HG03520 (cell line): ENCODE measurements around the gene ATP2C2.

Source experiments
- ATAC-seq: cut with Tn5 transposase; IDR thresholded peaks from one replicate; pipeline ENCODE4 v1.9.1; 2021; ENCODE audit warnings: mild to moderate bottlenecking, moderate library complexity; ENCODE audit not compliant: unreplicated experiment

ATP2C2 gene

DNA sequence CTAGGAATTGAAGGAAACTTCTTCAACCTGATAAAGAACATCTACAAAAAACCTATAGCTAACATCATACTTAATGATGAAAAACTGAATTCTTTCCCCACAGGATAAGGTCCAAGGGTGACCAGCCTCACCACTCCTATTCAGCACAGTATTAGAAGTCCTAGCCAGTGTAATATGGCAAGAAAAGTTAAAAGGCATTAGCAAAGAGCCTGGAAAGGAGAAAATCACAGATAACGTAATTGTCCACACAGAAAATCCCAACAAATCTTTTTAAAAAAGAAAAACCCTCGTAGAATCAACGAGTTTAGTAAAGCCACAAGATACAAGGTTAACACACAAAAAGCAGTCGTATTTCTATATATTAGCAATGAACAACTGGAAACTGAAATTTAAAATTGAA is 98.4 kb downstream of the ATP2C2 start:
- no peak for ATAC-seq

DNA sequence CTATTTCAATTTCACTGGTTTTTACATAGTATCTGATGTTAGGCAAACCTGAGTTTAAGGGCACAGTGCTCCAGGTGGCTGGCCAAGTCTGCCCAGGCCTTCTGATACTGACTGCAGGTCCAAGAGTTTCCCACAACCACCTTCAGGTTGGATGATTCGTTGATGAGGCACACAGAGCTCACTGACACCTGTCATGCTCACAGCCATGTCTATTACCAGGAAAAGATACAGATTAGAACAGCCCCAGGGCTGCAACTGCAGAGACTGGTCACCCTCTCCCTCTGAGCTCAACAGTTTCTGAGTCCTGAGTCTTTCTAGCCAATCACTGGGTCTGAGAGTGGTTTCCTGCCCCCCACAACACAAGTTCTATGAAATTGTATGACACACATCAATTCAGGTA is 98.9 kb downstream of the ATP2C2 start:
- ATAC-seq, result no peak

DNA sequence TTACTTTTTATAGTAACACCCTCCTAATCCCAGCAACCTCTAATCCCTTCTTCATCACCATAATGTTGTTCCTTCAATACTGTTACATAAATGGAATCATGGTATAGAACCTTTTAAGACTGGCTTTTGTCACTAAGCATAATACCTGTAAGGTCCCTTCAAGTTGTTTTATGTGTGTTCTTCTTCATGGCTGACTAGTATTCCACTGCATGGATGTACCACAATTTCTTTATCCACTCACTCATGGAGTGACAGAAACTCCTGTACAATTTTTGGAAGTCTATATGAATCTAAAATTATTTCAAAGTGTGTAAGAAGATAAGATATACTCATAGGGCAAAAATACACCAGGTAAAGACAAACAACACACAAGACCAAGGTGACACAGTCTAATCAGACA is 99.4 kb downstream of the ATP2C2 start:
- no peak for ATAC-seq

- ATAC-seq, result no peak
These were observed 103.0 kb downstream of the ATP2C2 start for GRCh38 chr16:84471316-84471715.

- no peak for ATAC-seq
These were observed 103.6 kb downstream of the ATP2C2 start for GRCh38 chr16:84471966-84472365.

GRCh38 chr16:84475643-84476240 is 107.4 kb downstream of the ATP2C2 start:
- ATAC-seq, result no peak

GRCh38 chr16:84476401-84476800 is 108.1 kb downstream of the ATP2C2 start:
- no peak for ATAC-seq

DNA sequence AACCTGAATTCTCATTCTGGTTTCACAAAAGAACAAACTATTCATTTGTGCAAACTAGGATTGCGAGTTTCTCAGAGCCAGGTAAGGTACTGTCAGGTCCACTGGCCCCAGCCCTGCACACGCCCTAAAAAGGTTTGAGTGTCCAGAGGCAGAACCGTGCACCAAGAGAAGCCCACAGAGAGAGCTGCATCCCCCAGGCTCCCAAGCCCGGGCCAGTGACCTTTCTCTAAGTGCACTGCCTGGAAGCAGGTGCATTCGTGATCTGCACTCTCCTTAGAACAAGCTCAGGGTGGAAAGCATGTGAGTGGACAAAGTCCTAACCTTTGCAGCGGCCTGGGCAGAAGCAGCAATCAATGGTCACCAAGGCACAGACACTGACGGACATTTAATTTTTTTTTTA is 109.3 kb downstream of the ATP2C2 start:
- ATAC-seq, result no peak

GRCh38 chr16:84478172-84478947 is 110.0 kb downstream of the ATP2C2 start:
- ATAC-seq, result no peak

GRCh38 chr16:84479716-84480450 is 111.5 kb downstream of the ATP2C2 start:
- no peak for ATAC-seq

GRCh38 chr16:84481051-84481735 is 112.9 kb downstream of the ATP2C2 start:
- ATAC-seq, result no peak

DNA sequence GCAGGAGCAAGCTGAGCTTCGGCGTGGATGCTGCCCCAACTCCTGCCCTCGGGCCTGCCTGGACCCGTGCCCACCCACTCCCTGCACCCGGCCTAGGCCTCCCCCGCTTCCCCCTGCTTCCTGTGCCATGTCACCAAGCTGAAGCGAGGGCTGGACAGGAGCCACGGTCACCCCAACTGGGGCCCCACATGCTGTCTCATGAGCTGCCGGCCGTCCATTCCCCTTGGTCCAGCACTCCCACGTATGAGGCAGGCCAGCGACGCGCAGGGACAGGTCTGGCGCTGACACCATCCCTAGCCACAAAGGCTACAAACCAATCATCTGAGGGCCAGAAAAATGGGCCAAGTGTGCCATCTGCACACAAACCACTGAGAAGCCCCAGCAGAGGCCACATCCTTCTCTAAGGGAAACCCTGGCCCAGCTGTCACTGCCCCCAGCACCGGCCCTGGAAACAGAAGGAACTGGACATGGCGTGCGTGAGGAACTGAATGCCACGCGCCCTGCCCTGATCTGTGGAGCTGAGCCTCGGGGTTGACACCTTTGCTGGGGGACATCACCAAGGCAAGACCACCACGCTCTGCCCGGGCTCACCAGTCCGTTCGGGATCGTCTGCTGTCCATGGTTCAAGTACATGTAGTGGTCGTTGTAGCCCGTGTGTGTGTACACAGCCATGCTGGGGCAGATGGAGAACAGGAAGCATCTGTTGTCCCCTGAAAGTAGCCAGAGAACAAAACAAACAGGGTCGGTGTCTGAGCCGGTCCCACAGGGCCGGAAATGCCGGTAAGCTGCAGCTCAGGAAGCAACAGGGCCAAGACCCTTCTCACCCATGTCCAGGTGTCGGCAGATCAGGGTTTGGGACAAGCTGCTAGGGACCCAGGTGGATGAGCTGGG is 113.9 kb downstream of the ATP2C2 start:
- no peak for ATAC-seq

DNA sequence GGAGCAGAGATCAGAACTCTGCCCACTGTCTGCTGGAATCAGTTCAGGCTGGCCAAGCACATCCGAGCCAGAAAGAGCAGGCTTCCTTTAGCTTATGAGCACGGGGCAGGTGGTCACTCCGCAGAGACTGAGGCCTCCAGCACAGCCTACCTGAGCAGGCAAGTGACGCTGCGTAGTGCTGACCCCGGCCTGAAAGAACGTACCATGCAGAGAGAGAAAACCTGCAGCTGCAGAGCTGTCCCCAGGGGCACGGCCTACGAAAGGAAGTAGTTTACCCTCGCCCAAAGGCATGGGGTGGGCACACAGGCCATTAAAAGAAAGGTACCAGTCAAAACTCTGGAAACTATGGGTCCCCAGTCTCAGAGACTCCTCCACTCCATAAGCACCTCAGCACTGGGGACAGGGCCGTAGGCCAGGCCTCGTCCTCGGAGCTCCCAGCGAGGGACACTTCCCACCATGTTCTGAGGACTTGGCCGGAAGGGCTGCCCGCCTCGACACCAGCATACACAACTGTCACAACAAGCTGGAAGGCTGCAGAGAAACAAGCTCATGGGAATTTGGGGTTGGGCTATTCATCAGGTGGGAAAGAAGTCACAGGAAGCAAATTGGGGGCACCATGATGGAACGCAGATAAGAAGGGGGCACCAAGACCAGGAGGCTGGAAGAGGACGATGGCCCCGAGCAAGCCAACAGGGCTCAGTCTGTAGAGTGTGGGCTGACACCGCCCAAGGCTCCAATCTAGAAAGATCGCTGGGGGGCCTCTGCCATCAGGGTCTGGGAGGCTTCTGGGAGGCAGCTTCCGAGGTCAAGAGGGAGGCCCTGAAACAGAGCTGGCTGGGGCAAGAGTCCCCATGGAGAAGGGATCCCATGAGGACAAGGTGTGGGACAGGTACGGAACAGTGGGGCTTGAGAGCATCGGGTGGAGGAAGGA is 114.9 kb downstream of the ATP2C2 start:
- ATAC-seq, result no peak

DNA sequence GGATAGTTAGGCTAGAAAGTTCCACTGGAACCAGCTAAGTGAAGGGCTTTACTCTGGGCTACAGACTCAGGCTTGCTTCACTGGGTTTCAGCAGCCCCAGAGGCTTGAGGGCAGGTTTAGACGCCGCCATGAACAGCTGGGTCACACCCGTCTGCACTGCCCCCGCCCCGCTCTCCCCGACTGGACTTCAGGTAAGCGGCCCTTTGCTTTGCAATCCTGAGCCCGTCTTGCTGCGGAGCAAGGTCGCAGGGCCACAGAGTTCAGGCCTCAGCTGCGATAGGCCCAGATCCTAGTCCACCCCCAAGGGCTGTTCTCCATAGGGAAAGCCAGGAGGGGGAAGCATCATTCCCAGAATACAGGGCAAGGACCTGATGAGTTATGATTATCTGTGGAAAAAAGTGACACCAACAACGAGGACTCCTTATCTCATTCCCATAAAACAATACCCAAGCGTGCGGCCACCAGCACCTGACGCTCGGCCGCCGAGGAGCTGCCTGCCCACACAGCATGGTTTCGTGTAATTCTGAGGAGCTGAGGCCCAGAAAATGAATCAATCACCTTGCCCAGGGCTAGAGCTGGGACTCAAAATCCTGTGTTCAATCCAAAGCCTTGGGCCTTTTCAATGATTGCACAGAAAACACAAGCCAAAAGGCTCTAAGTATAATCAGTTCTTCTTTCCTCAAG is 115.7 kb downstream of the ATP2C2 start:
- no peak for ATAC-seq

- ATAC-seq, result no peak
These were observed 116.4 kb downstream of the ATP2C2 start for GRCh38 chr16:84484579-84485254.

GRCh38 chr16:84485255-84486010 is 117.1 kb downstream of the ATP2C2 start:
- ATAC-seq, result no peak

DNA sequence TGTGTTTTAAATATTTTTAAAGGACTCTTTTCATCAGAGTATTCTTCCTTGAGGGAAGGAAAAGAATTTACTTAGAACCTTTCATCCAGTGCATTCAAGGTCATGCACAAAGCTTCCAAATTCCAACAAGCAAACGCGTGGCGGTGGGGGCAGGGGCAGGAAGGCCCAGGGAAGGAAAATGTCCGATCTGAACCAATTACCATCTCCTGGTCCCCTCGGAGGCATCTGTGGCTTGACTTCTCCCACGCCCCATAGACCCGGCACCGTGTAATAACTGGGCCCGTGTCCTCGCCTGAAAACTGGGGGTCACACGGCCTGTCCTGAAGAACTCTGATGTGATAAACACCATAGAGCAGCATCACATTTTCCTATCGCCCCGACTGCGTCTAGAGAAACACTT is 117.8 kb downstream of the ATP2C2 start:
- no peak for ATAC-seq
